ENCODE data around the gene CLEC10A. TPM values are rescaled to one million over a fixed set of nuclear protein-coding genes. Genes with fewer than 3 reads are reported as not detected.
A peak's percentile ranks its signal among the peaks of the same experiment; 100 is the strongest.

The CLEC10A gene
- total RNA-seq, 1 donor: not detected

GRCh38 chr17:7064261-7064660 is 15.8 kb downstream of the CLEC10A start:
- Histone ChIP-seq H3K79me2 (ENCODE audit: insufficient read depth, low read length) (no peaks in the 10 kb centered on the region), H3K4me3 (ENCODE audit: insufficient read depth, low read length) (no peak overlapping the region), H3K27me3 (ENCODE audit: insufficient read depth, low read length) (peaks cover 17% of the 10 kb centered on the region), H2AFZ (ENCODE audit: low read length) (no peak overlapping the region), H3K9me3 (ENCODE audit: low read depth, low read length) (peaks cover 4% of the 10 kb centered on the region), H3K4me1 (ENCODE audit: insufficient read depth, low read length) (peaks cover 18% of the 10 kb centered on the region), H4K20me1 (ENCODE audit: insufficient read depth, low read length) (no peaks in the 10 kb centered on the region), H3K36me3 (ENCODE audit: insufficient read depth, low read length) (no peaks in the 10 kb centered on the region), H3K4me2 (ENCODE audit: insufficient read depth, low read length) (no peak overlapping the region), H3K27ac (ENCODE audit: low read depth, low read length) (no peak overlapping the region)
- no peak for TF ChIP-seq CTCF (IDR thresholded peaks at IDR 0.05; ENCODE audit: extremely low read depth, low read depth, low read length)
- DNase-seq (ENCODE audit: insufficient read length, low spot score, missing footprints): no peak

- no peak overlapping the region for H3K27ac ChIP-seq (ENCODE audit: low read depth, low read length)
- H3K27me3 ChIP-seq (ENCODE audit: insufficient read depth, low read length): peaks cover 16% of the 10 kb centered on the region
- H3K9me3 ChIP-seq (ENCODE audit: low read depth, low read length): peaks cover 4% of the 10 kb centered on the region
- H3K79me2 ChIP-seq (ENCODE audit: insufficient read depth, low read length): no peaks in the 10 kb centered on the region
- H4K20me1 ChIP-seq (ENCODE audit: insufficient read depth, low read length): no peaks in the 10 kb centered on the region
- no peak for TF ChIP-seq CTCF (IDR thresholded peaks at IDR 0.05; ENCODE audit: extremely low read depth, low read depth, low read length)
- no peak overlapping the region for H2AFZ ChIP-seq (ENCODE audit: low read length)
- H3K36me3 ChIP-seq (ENCODE audit: insufficient read depth, low read length): no peaks in the 10 kb centered on the region
- DNase-seq (ENCODE audit: insufficient read length, low spot score, missing footprints): no peak
- no peak overlapping the region for H3K4me3 ChIP-seq (ENCODE audit: insufficient read depth, low read length)
- peaks cover 18% of the 10 kb centered on the region for H3K4me1 ChIP-seq (ENCODE audit: insufficient read depth, low read length)
- H3K4me2 ChIP-seq (ENCODE audit: insufficient read depth, low read length): no peak overlapping the region
These were observed 16.4 kb downstream of the CLEC10A start for GRCh38 chr17:7063518-7064094.

GRCh38 chr17:7060165-7060891 is 19.7 kb downstream of the CLEC10A start:
- Histone ChIP-seq H3K4me3 (ENCODE audit: insufficient read depth, low read length) (no peak overlapping the region), H3K36me3 (ENCODE audit: insufficient read depth, low read length) (no peaks in the 10 kb centered on the region), H3K4me2 (ENCODE audit: insufficient read depth, low read length) (peak overlapping the region; percentile 62), H3K9me3 (ENCODE audit: low read depth, low read length) (no peaks in the 10 kb centered on the region), H3K27ac (ENCODE audit: low read depth, low read length) (no peak overlapping the region), H4K20me1 (ENCODE audit: insufficient read depth, low read length) (no peaks in the 10 kb centered on the region), H2AFZ (ENCODE audit: low read length) (no peak overlapping the region), H3K4me1 (ENCODE audit: insufficient read depth, low read length) (peaks cover 18% of the 10 kb centered on the region), H3K79me2 (ENCODE audit: insufficient read depth, low read length) (no peaks in the 10 kb centered on the region), H3K27me3 (ENCODE audit: insufficient read depth, low read length) (peaks cover 9% of the 10 kb centered on the region)
- DNase-seq (ENCODE audit: insufficient read length, low spot score, missing footprints): peak; percentile 84
- TF ChIP-seq CTCF (IDR thresholded peaks at IDR 0.05; ENCODE audit: extremely low read depth, low read depth, low read length): no peak

GRCh38 chr17:7058831-7059447 is 21.1 kb downstream of the CLEC10A start:
- Histone ChIP-seq H3K4me3 (ENCODE audit: insufficient read depth, low read length) (no peak overlapping the region), H3K27me3 (ENCODE audit: insufficient read depth, low read length) (peaks cover 11% of the 10 kb centered on the region), H3K27ac (ENCODE audit: low read depth, low read length) (no peak overlapping the region), H3K4me2 (ENCODE audit: insufficient read depth, low read length) (no peak overlapping the region), H3K4me1 (ENCODE audit: insufficient read depth, low read length) (peaks cover 18% of the 10 kb centered on the region), H3K79me2 (ENCODE audit: insufficient read depth, low read length) (no peaks in the 10 kb centered on the region), H4K20me1 (ENCODE audit: insufficient read depth, low read length) (no peaks in the 10 kb centered on the region), H3K36me3 (ENCODE audit: insufficient read depth, low read length) (no peaks in the 10 kb centered on the region), H3K9me3 (ENCODE audit: low read depth, low read length) (no peaks in the 10 kb centered on the region), H2AFZ (ENCODE audit: low read length) (no peak overlapping the region)
- TF ChIP-seq CTCF (IDR thresholded peaks at IDR 0.05; ENCODE audit: extremely low read depth, low read depth, low read length): no peak
- DNase-seq (ENCODE audit: insufficient read length, low spot score, missing footprints): peak; percentile 49

Data from osteoblast (primary cell).